ENCODE results near the gene SLC35F3. TPM values are rescaled to one million over a fixed set of nuclear protein-coding genes. Genes with fewer than 3 reads are reported as not detected.

SLC35F3 gene
- total RNA-seq, 2 experiments from 2014 or later = not detected

DNA sequence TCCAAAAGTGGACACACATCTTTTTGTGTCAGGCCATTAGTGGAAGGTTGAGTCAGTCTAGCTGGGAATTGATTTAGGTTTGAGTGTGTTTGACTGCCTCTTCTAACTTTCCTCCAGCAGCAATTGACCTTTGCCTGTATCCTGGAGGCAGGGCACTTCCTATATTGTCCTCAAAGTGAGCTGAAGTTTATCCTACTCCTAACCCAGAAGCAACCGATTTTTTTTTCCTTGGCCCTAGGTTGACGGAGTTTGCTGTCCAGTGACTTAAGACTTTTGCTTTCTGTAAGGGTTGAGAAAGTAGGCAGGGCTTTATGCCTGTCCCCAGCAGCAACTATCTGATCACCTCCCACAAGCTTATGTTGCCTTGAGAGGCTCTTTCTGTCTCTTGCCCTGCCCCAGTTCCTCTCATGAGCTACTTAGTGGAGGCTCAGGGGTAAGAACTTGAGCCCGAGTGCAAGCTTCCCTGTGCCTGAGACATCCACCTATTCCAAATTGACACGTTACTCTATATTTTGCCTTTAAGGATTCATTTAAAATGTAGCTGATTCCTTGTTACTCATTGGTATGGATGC is 30.9 kb downstream of the SLC35F3 start:
- H3K79me2 ChIP-seq (ENCODE audit: insufficient read depth, low read depth, low read length) = no peaks in the 10 kb centered on the region
- no peaks in the 10 kb centered on the region for H4K20me1 ChIP-seq (ENCODE audit: insufficient read depth, low read length)
- no TSS peak for BruUV-seq (replicated peaks)
- no peak overlapping the region for H3K27ac ChIP-seq (ENCODE audit: low read depth, low read length, poor library complexity, severe bottlenecking)
- no peaks in the 10 kb centered on the region for H3K36me3 ChIP-seq (ENCODE audit: insufficient read depth, low read length)
- H3K9me2 ChIP-seq (ENCODE audit: insufficient read depth, low read length) = no peaks in the 10 kb centered on the region
- intact Hi-C loops (cut with micrococcal nuclease; ENCODE audit: unreplicated experiment) = no loop called here
- no peak for DNase-seq (ENCODE audit: low spot score)
- no peak for TF ChIP-seq EZH2phosphoT487 (IDR thresholded peaks at IDR 0.05; ENCODE audit: borderline replicate concordance, low read depth, low read length)
- TF ChIP-seq, protein P1, sequence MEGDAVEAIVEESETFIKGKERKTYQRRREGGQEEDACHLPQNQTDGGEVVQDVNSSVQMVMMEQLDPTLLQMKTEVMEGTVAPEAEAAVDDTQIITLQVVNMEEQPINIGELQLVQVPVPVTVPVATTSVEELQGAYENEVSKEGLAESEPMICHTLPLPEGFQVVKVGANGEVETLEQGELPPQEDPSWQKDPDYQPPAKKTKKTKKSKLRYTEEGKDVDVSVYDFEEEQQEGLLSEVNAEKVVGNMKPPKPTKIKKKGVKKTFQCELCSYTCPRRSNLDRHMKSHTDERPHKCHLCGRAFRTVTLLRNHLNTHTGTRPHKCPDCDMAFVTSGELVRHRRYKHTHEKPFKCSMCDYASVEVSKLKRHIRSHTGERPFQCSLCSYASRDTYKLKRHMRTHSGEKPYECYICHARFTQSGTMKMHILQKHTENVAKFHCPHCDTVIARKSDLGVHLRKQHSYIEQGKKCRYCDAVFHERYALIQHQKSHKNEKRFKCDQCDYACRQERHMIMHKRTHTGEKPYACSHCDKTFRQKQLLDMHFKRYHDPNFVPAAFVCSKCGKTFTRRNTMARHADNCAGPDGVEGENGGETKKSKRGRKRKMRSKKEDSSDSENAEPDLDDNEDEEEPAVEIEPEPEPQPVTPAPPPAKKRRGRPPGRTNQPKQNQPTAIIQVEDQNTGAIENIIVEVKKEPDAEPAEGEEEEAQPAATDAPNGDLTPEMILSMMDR (conservative IDR thresholded peaks at IDR 0.05; ENCODE audit: low read length) = no peak
- no peak overlapping the region for H3K4me3 ChIP-seq (ENCODE audit: low read depth, low read length, poor library complexity, severe bottlenecking)
- no peaks in the 10 kb centered on the region for H3K9me3 ChIP-seq (ENCODE audit: low read length)
- H3K4me1 ChIP-seq (ENCODE audit: insufficient read depth, low read length, poor library complexity, severe bottlenecking) = no peaks in the 10 kb centered on the region
- CTCF ChIA-PET (ENCODE audit: unreplicated experiment) = no interaction called here
- POLR2A ChIA-PET = interaction anchor here (0.6 to 1.4 kb wide), 4 partner anchors 9 to 979 kb away, joined by 3 to 8 read pairs (median 5); no protein-coding TSS in a partner anchor
- no peak overlapping the region for H3K4me2 ChIP-seq (ENCODE audit: low read length)
- no peak overlapping the region for H2AFZ ChIP-seq (ENCODE audit: low read length)

DNA sequence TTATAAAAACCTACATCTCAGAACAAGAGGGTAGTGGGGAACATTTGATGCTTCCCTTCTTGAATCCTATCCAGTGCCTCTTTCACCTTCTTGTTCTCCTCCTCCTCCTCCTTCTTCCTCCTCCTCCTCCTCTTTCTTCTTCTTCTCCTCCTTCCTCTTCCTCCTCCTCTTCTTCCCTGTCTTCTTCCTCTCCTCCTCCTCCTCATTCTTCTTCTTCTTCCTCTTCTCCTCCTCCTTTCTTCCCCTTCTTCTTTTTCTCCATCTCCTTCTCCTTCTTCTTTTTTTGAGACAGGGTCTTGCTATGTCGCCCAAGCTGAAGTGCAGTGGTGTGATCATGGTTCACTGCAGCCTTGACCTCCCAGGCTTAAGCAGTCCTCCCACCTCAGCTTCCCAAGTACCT is 31.9 kb downstream of the SLC35F3 start:
- intact Hi-C loops (cut with micrococcal nuclease; ENCODE audit: unreplicated experiment) = no loop called here
- no peak for TF ChIP-seq EZH2phosphoT487 (IDR thresholded peaks at IDR 0.05; ENCODE audit: borderline replicate concordance, low read depth, low read length)
- TF ChIP-seq, protein P1 (conservative IDR thresholded peaks at IDR 0.05; ENCODE audit: low read length) = no peak
- H3K4me3 ChIP-seq (ENCODE audit: low read depth, low read length, poor library complexity, severe bottlenecking) = no peak overlapping the region
- BruUV-seq (replicated peaks) = no TSS peak
- no peaks in the 10 kb centered on the region for H3K9me2 ChIP-seq (ENCODE audit: insufficient read depth, low read length)
- DNase-seq (ENCODE audit: low spot score) = no peak
- H3K36me3 ChIP-seq (ENCODE audit: insufficient read depth, low read length) = no peaks in the 10 kb centered on the region
- no peak overlapping the region for H3K4me2 ChIP-seq (ENCODE audit: low read length)
- H2AFZ ChIP-seq (ENCODE audit: low read length) = no peak overlapping the region
- no peaks in the 10 kb centered on the region for H4K20me1 ChIP-seq (ENCODE audit: insufficient read depth, low read length)
- CTCF ChIA-PET (ENCODE audit: unreplicated experiment) = no interaction called here
- no peak overlapping the region for H3K27ac ChIP-seq (ENCODE audit: low read depth, low read length, poor library complexity, severe bottlenecking)
- no peaks in the 10 kb centered on the region for H3K9me3 ChIP-seq (ENCODE audit: low read length)
- H3K79me2 ChIP-seq (ENCODE audit: insufficient read depth, low read depth, low read length) = no peaks in the 10 kb centered on the region
- no peaks in the 10 kb centered on the region for H3K4me1 ChIP-seq (ENCODE audit: insufficient read depth, low read length, poor library complexity, severe bottlenecking)
- POLR2A ChIA-PET = no interaction called here

DNA sequence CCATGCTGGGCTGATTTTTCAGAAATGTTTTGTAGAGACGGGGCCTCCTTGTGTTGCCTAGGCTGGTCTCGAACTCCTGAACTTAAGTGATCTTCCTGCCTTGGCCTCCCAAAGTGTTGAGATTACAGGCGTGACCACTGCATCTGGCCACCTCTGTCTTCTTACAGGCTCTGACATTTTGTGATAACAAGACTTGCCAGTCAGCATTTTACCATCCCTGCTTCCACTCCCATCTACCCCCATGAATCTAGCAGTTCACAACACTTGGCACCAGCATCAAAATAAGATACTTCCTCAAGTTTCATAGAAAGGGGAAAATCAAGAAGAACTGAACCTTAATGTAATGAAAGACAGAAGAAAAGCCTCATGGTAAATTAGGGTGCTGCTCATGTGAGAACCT is 32.4 kb downstream of the SLC35F3 start:
- DNase-seq (ENCODE audit: low spot score) = no peak
- POLR2A ChIA-PET = interaction anchor here (0.7 kb wide), 1 partner anchor 10 kb away, joined by 3 read pairs; no protein-coding TSS in a partner anchor
- intact Hi-C loops (cut with micrococcal nuclease; ENCODE audit: unreplicated experiment) = no loop called here

More for the DNA sequence above, 32.4 kb downstream of the SLC35F3 start:
- no peak overlapping the region for H3K4me3 ChIP-seq (ENCODE audit: low read depth, low read length, poor library complexity, severe bottlenecking)
- H2AFZ ChIP-seq (ENCODE audit: low read length) = no peak overlapping the region
- no peaks in the 10 kb centered on the region for H4K20me1 ChIP-seq (ENCODE audit: insufficient read depth, low read length)
- H3K79me2 ChIP-seq (ENCODE audit: insufficient read depth, low read depth, low read length) = no peaks in the 10 kb centered on the region
- BruUV-seq (replicated peaks) = no TSS peak
- TF ChIP-seq, protein P1 (conservative IDR thresholded peaks at IDR 0.05; ENCODE audit: low read length) = no peak
- no peak for TF ChIP-seq EZH2phosphoT487 (IDR thresholded peaks at IDR 0.05; ENCODE audit: borderline replicate concordance, low read depth, low read length)
- no peaks in the 10 kb centered on the region for H3K9me2 ChIP-seq (ENCODE audit: insufficient read depth, low read length)
- H3K9me3 ChIP-seq (ENCODE audit: low read length) = no peaks in the 10 kb centered on the region
- H3K36me3 ChIP-seq (ENCODE audit: insufficient read depth, low read length) = no peaks in the 10 kb centered on the region
- H3K27ac ChIP-seq (ENCODE audit: low read depth, low read length, poor library complexity, severe bottlenecking) = no peak overlapping the region
- no peaks in the 10 kb centered on the region for H3K4me1 ChIP-seq (ENCODE audit: insufficient read depth, low read length, poor library complexity, severe bottlenecking)
- H3K4me2 ChIP-seq (ENCODE audit: low read length) = no peak overlapping the region
- CTCF ChIA-PET (ENCODE audit: unreplicated experiment) = no interaction called here
